A549 treated with DMSO at 1 μM for 4 hours (cell line): ENCODE results near the gene SMTNL1. TPM values are rescaled to one million over a fixed set of nuclear protein-coding genes. Genes with fewer than 3 reads are reported as not detected.

Experiments
- total RNA-seq: library from RNA; stranded (reverse); fragments of 200-300 nt; extraction: Qiagen RNA extraction; gene quantifications from 5 replicates; pipeline ENCODE4 v1.2.3, GENCODE V29; 2022; ENCODE audit warnings: low read depth

Gene SMTNL1
- not detected in 5 replicates for total RNA-seq

GRCh38 chr11:57536947-57537619 is at the start of gene SMTNL1:
SMTNL1 (plus strand) TSS chr11:57537595; CDS start chr11:57542643, 5,048 bp downstream.

GRCh38 chr11:57515332-57516060 is 21.9 kb upstream of the SMTNL1 start, which contains the start of gene SLC43A1:
SLC43A1 (minus strand) TSS chr11:57515702; CDS start chr11:57514111, 1,591 bp downstream.

GRCh38 chr11:57530596-57531507 is 6.5 kb upstream of the SMTNL1 start, which contains the start of gene TIMM10:
TIMM10 (minus strand) TSS chr11:57530754; CDS start chr11:57530189, 565 bp downstream.

GRCh38 chr11:57567515-57568329 is 30.3 kb downstream of the SMTNL1 start, which contains the start of gene UBE2L6:
UBE2L6 (minus strand) TSS chr11:57567672; CDS start chr11:57567611, 61 bp downstream.

GRCh38 chr11:57597461-57597915 is 60.1 kb downstream of the SMTNL1 start, which contains the start of gene SERPING1:
SERPING1 (plus strand) TSS chr11:57597685; CDS start chr11:57598271, 586 bp downstream.

Other genes starting within 250 kb of the SMTNL1 start
- gene TNKS1BP1, start 212.6 kb upstream of the SMTNL1 start, total RNA-seq, result 76.9 to 95.8 TPM (median 85.7 TPM) in 5 replicates
- 227 to 261 TPM (median 240 TPM) in 5 replicates for gene SSRP1, start 201.7 kb upstream of the SMTNL1 start, total RNA-seq
- gene P2RX3, start 199.2 kb upstream of the SMTNL1 start, total RNA-seq, result 0.09 to 0.40 TPM (median 0.21 TPM) in 5 replicates
- not detected in 5 replicates for gene PRG3, start 156.4 kb upstream of the SMTNL1 start, total RNA-seq
- not detected in 5 replicates for gene PRG2, start 146.9 kb upstream of the SMTNL1 start, total RNA-seq
- gene SLC43A3, start 110.5 kb upstream of the SMTNL1 start, total RNA-seq, result 0.44 to 0.86 TPM (median 0.61 TPM) in 5 replicates
- 75.3 to 131 TPM (median 110 TPM) in 5 replicates for gene RTN4RL2, start 77.1 kb upstream of the SMTNL1 start, total RNA-seq
- gene SLC43A1, start 21.9 kb upstream of the SMTNL1 start, total RNA-seq, result 2.6 to 3.9 TPM (median 3.3 TPM) in 5 replicates
- 154 to 181 TPM (median 169 TPM) in 5 replicates for gene TIMM10, start 6.8 kb upstream of the SMTNL1 start, total RNA-seq
- gene UBE2L6, start 30.1 kb downstream of the SMTNL1 start, total RNA-seq, result 25.8 to 32.3 TPM (median 27.7 TPM) in 5 replicates
- gene SERPING1, start 60.1 kb downstream of the SMTNL1 start, total RNA-seq, result 0.29 to 0.55 TPM (median 0.46 TPM) in 5 replicates
- gene YPEL4, start 112.3 kb downstream of the SMTNL1 start, total RNA-seq, result 0.17 to 0.51 TPM (median 0.34 TPM) in 5 replicates
- gene CLP1, start 120.2 kb downstream of the SMTNL1 start, total RNA-seq, result 29.0 to 33.9 TPM (median 30.6 TPM) in 5 replicates
- 72.4 to 79.2 TPM (median 77.8 TPM) in 5 replicates for gene ZDHHC5, start 130.5 kb downstream of the SMTNL1 start, total RNA-seq
- 25.5 to 31.3 TPM (median 30.6 TPM) in 5 replicates for gene MED19, start 174.6 kb downstream of the SMTNL1 start, total RNA-seq
- 153 to 175 TPM (median 158 TPM) in 5 replicates for gene TMX2, start 175.0 kb downstream of the SMTNL1 start, total RNA-seq
- 100 to 153 TPM (median 131 TPM) in 5 replicates for gene SELENOH, start 203.9 kb downstream of the SMTNL1 start, total RNA-seq
- gene BTBD18, start 214.2 kb downstream of the SMTNL1 start, total RNA-seq, result not detected in 5 replicates
- gene CTNND1, start 224.2 kb downstream of the SMTNL1 start, total RNA-seq, result 57.5 to 73.7 TPM (median 71.6 TPM) in 5 replicates